ENCODE data around the gene UBE2D2. TPM values are rescaled to one million over a fixed set of nuclear protein-coding genes. Genes with fewer than 3 reads are reported as not detected.

UBE2D2 gene
- total RNA-seq, 1 donor from 2014 or later: 114 TPM

DNA sequence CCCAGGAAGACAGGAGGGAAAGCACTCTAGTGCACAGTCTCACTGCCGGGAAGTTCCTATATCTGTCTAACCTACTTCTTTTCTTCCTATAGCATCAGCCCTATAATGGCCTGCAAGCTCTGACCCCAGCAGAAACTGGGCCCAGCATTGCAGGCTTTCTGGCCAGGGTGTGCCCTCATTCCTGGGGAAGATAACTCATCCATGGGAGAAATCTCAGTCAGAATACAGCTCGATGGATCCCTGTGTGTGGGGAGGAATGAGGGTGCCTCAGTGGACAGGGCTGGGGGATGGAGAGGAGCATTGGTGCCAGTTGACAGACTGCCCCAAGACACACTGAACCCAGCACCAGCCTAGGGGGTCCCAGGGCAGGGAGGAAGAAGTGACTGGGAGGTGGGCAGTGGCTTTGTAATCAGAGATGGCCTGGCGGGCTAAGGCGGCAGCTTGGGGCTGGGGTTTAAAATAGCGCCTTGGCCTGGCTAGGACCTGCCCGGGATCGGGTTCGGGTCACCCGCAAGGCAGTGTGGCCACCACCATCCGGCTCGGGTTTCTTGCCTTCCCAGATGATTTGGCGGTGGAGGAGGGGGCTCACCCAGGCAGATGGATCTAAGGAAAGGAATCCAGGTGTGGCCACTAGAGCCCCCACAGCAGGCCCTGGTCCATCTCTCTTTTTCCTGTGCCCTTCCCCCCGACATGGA, 79.4 kb downstream of the UBE2D2 start:
- no peak for ATAC-seq (ENCODE audit: poor library complexity)
- intact Hi-C loops (cut with DNase I): no loop called here
- DNase-seq: no peak

DNA sequence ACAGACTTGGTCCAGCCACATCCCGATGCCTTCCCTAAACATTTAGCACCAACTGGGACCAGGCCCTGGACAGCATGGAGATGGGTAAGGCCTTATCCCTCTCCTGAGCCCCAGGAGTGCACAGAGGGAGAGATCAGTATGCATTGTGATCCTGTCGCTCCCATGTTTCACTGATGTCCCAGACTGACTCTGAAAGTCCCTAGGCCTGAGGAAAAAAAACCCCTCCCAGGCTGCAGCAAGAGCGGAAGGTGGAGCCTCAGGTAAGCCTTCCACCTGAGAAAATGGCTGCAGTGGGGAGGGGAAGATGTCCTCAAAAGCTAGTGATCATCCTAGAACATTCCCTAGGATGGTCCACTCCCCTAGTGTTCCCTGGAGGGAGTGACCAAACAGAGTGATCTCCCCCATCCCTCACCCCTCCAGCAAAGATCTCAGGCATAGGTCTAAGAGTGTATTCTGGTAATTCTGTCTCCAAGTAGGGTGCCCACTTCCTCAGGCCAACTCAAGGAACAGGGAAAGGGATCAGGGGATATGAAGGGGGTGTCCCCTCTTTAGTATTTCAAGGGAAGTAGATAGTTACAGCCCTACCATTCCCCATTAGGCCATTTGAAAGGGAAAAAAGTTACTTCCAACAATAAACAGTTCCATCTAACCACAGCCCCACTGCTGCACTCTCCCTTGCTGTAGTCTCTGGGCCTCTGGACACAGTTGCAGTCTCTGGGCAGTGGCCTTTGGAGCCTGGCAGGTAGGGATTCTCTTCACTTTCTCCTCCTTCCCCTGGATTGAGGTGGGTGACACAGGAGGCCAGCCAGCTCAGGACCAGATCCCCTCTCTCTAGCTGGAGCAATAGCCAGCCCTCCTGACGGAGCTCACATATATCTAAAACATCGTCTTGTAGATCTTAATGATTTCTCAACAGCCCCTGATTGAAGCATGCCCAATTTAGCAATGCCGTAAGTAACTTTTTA, 80.3 kb downstream of the UBE2D2 start:
- ATAC-seq (ENCODE audit: poor library complexity): no peak
- intact Hi-C loops (cut with DNase I): no loop called here
- no peak for DNase-seq

DNA sequence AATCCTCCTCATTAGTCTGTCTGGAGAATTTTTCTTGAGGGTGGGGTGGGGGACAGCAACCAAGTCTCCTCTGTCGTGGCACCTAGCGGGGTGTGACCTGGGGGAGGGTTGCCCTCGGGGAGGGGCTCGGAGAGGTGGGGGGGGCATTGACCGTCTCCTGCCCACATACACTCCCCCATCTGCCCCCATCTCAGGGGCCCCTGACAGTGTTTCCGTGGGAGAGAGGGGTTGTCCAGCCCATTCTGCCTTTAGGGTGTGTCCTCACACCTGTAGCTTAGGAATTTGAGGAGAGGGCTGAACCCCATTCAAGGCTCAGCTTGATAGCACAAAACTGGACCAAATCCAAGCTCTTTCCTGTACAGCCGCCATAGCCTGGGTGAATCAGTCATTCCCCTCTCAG, 81.1 kb downstream of the UBE2D2 start:
- no peak for DNase-seq
- ATAC-seq (ENCODE audit: poor library complexity): no peak
- intact Hi-C loops (cut with DNase I): no loop called here

DNA sequence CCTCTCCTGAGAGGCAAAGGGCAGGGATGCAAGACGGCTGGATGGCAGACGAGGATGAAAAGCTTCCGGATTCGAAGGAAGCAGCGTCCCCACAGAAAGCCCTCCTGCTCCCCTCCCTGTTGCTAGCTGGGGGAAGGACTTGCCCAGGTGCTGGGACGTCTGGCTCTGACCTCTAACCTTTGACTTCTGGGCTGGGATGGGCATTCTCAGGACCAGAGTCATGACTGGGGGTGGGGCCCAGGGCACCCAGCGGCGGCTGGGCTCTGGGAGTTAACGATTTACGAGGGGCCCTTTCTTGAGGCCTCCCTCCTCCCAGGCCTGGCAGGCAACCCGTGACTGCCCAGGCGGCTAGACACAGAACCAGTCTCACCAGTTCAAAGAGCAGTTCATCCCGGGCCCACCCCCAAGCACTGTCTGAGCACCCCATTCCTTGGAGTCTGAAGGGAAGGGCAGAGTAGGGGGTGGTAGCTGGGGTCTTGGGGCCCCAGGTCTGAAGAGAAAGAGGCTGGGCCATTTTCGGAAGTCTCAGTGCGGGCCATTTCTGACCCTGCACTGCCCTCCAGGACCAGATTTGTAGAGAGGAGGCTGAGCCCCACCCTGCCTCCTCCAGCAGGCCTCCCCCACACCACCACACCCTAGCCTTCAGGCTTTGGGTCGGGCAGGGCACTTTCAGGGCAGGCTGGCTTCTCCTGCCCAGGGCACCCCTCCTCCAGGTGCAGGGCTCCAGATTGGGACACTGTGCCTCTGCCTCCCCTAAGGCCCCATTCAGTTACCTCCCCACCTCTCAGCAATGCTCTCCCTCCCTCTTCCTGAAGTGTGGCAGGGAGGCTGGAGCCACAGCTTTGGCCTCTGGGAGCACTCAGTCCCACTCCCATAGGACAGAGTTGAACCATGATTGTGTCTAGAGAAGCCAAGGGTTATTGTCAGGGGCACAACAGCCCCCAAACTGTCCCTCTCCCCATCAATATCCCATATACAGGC, 82.0 kb downstream of the UBE2D2 start:
- no peak for ATAC-seq (ENCODE audit: poor library complexity)
- intact Hi-C loops (cut with DNase I): no loop called here
- DNase-seq: no peak

DNA sequence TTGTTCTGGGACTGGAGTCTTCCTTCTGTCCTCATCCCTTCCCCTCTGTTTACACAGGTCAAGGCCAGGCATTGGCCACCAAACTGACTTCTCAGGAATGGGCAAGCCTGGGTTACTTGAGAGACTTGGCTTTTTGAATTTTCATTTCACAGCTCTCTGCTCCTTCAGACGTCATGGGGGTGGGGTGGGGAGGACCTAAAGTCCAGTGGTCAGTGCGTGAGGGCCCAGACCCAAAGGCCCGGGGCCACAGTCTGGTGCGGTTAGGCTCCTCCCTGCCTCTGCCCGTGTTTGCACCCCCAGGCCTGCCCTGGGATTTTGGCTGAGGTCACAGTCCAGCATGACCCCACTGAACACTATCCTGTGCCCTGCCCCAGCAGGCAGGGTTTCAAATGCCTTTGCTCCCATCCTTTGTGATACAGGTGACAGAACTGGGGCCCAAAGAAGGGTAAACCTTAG, 82.9 kb downstream of the UBE2D2 start:
- DNase-seq (no peak), ATAC-seq (ENCODE audit: poor library complexity) (no peak)
- intact Hi-C loops (cut with DNase I): no loop called here

DNA sequence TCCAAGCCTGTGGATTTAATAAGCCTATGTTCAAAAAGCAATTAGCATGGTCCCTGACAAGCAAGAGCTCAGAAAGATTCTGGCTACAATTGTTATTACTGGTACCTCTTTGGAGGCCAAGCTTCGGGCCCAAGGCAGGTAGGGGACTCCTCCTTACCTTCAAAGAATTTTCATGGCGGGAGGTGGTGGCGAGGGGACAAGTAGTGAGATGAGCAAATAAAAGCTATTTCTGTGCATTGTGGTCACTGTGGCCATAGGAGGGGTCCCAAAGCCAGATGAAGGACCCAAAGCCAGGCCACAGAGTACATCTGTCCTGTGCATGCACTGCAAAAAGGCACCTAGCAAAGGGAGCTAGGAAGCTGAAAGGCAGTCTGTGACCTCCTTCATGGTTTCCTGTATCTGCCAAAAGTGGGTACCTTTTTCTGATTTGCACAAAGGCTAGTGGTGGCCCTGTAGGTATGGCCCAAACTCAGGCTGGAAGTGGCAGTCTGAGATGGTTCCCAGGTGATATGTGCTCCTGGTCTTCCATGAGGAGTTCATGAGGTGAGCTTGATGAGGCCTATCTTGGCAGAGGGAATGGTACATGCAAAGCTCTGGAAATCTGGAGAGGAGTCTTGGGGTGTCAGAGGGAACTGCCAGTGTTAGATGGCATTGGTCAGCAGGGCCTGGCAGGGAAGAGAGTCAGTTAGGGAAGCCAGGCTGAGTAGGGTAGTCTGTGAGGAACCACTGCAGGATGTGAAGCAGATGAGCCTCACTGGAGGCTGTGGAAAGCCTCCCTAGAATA, 83.7 kb downstream of the UBE2D2 start:
- intact Hi-C loops (cut with DNase I): loop anchor here (5.0 kb wide), 1 partner anchor 37 kb away; no protein-coding TSS in a partner anchor
- ATAC-seq (ENCODE audit: poor library complexity) (no peak), DNase-seq (no peak)

DNA sequence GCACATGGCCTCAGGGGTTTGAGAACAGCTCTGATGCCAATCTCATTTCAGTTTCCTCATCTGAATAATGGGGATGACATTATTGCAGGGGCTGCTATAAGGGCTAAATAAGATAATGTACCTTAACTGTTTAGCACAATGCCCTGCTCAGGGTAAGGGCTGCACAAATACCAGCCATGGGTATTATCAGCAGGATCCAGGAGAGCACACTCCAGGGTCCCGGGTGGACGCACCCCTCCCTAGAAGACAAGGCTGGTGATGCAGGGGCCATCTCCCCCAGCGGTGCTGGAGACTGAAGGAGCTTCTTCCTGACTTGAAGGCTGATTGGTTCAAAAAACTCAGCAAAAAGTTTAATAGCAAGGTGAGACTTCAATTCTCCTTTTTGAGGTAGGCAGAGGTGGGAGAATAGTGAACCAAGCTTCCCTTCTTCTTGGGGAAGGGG, 84.3 kb downstream of the UBE2D2 start:
- DNase-seq: no peak
- intact Hi-C loops (cut with DNase I): loop anchor here (5.0 kb wide), 1 partner anchor 37 kb away; no protein-coding TSS in a partner anchor
- ATAC-seq (ENCODE audit: poor library complexity): no peak

DNA sequence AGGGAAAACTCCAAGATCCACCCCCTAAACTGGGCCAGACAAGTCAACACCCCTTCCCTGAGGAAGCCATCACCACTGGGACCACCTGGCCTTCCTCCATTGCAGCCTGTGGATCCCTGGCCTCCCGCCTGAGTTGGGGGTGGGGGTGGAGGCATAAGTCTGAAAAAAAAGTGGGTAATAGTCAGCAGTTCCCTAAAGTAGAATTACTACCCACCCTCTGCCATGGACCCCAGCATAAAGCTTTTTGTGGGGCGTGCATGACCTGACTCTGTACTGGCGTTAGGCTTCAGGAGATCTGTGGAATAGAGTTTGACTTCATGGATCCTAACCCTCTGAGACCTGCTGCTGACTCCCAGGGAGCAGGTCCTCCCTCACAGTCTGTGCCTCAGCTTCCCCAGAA, 85.0 kb downstream of the UBE2D2 start:
- DNase-seq: no peak
- no peak for ATAC-seq (ENCODE audit: poor library complexity)
- intact Hi-C loops (cut with DNase I): loop anchor here (5.0 kb wide), 1 partner anchor 36 kb away; no protein-coding TSS in a partner anchor

DNA sequence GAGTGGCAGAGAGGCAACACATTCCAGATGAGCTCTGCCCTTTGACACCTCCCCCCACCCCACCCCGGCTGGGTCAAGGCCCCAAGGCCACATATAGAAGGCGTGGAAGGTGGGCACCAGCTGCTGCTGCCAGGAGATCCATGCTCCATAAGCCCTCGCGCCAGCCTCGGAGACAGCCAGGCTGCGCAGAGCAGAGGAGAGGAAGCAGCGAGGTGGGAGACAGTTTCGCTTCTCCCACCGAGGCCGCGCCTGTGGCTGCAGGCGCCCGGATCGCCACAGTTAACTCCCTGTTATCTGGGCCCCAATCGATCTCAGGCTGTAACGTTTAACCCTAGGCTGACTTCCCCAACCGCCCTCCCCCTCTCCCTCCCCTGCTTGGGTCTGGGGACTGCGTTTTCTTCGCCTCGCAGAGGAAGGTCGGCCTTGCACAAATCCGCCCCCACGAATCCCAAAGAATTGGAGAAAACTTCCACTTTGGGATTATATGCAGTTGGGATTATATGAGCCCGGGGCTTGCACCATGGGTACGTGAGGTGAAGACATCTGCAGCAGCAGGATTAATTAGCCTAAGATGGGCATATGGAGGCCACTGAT, 85.9 kb downstream of the UBE2D2 start:
- ATAC-seq (ENCODE audit: poor library complexity): no peak
- DNase-seq: no peak
- intact Hi-C loops (cut with DNase I): loop anchor here (5.0 kb wide), 1 partner anchor 35 kb away; no protein-coding TSS in a partner anchor

DNA sequence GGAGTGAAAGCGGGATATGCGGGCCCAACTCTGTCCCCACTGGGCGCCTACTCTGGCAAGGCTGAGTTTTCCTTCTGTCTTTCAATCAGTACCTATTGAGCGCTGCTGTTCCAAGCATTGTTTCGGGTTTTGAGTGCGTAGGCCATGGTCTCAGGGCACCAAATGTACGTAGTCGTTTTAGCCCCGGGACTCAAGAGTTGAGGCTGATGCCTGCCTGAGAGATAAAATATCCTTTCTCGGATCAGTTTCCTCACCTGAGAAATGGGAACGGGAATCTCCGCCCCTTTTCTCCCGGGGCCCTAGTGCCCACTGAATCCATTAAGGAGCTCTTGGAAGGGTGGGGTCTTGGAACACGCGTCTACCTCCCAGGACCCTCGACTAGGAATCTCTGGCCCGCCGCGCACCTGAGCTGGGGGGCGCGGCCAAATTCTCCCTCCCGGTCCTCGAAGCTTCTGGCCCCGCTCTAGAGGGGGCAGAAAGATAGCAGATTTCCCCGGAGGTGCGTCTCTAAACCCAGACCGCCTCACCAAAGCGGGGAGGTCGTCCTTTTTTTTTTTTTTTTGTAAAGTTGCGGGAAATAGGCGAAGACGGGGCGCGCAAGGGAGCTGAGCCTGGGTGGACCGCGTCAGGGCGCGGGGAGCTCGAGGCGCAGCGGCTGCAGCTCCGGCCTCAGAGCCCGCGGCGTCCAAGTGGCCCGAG, 86.5 kb downstream of the UBE2D2 start:
- no peak for DNase-seq
- no peak for ATAC-seq (ENCODE audit: poor library complexity)
- intact Hi-C loops (cut with DNase I): loop anchor here (5.0 kb wide), 1 partner anchor 35 kb away; no protein-coding TSS in a partner anchor

DNA sequence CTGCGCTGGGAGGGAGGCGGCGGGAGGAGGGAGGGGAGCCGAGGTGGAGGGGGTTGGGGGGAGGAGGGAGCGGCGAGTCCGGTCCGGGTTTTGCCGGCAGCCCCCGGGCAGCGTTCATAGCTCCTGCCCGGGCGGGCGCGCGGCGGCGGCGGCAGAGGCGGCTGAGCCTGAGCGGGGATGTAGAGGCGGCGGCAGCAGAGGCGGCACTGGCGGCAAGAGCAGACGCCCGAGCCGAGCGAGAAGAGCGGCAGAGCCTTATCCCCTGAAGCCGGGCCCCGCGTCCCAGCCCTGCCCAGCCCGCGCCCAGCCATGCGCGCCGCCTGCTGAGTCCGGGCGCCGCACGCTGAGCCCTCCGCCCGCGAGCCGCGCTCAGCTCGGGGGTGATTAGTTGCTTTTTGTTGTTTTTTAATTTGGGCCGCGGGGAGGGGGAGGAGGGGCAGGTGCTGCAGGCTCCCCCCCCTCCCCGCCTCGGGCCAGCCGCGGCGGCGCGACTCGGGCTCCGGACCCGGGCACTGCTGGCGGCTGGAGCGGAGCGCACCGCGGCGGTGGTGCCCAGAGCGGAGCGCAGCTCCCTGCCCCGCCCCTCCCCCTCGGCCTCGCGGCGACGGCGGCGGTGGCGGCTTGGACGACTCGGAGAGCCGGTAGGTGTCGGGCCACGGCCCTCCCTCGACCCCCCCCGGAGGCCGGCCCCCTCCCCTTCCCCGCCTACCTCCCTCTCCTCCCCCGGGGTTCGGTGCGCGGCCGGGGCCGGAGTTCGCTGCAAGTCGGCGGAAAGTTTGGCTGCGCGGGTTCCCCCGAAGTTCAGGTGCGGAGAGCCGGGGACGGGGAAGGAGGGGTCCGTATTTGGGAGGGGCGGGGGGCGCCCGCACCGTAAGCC, 87.3 kb downstream of the UBE2D2 start, which contains the start of gene CXXC5:
TSS of gene CXXC5 (plus strand) at position 145 of the 877 bp plus-strand sequence. CDS start 32,175 bp downstream, outside the sequence.
- DNase-seq (peak; percentile 91), ATAC-seq (ENCODE audit: poor library complexity) (peak; percentile 77)
- intact Hi-C loops (cut with DNase I): loop anchor here (5.0 kb wide), 1 partner anchor 34 kb away; no protein-coding TSS in a partner anchor

DNA sequence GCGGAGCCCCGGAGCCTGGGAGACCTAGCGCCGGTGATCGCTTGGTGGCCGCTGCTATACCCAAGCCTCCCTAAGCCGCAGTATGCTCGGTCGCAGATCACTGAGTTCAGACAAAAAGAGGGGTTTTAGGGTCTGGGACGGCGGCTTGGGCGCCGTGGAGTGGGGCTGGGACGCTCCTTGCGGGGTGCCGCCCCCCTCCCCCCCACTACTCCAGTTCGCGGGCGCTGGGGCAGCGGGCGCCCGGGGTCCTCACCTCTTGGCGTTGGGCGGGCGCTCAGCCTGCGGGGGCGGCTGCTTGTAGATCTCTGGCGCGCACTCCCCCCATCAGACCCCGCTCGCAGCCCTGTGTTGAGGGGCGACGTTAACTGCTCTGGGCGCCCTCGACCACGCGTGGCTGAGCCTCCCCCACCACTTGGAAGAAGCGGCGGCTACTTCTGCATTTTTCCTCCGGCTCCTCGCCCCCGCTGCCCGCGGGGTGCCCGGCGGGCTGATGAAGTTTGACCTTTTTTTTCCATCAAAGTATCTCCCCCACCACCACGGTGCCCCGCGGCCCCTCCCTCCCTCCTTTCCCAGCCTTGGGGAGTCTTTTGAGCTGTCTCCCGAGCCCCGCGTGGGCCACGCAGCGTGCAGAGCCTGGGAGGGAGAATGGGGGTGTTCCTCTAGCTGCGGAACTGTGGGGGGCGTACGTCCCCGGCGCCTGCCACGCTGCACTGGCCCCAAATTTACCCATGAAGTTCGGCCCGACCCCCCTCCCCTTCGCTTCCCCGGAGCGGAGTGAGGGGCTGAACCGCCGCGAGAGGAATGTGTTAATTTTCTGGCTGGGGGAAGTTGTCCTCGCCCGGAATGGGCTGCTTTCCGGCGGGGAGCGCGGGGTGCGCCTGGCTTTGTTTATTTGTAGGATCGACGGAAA, 88.2 kb downstream of the UBE2D2 start:
- ATAC-seq (ENCODE audit: poor library complexity) (peak; percentile 1), DNase-seq (no peak)
- intact Hi-C loops (cut with DNase I): loop anchor here (5.0 kb wide), 1 partner anchor 33 kb away; no protein-coding TSS in a partner anchor

DNA sequence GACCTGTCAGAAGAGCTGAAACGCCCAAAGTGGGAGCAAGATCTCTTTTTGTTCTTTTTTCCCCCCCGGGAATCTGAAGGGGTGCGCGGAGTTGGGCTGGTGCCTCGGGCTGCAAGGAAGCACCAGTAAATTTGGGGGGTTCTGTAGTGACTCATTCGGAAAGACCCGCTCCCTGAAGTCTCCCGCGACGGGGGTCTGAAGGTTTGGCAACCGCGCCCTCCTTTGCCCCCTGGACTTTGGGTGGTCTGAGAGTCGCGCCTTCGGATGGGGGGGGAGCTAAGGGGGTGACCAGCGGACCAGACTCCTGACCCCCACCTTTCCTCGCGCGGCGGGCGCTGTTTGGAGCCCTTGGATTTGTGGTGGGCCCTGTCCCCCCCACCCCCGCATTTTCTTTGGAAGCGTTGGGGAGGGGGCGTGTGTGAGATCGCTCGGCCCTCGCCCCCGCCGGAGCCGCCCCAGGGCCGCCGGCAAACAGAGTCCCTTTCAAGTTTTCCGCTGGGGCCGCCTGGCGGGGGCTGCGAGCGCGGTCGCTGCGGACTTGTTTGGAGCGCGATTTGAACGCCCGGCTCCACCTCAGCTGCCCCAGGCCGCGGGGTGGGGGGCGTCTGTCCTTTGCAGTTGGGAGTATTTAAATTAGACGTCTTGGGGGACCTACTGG, 89.0 kb downstream of the UBE2D2 start:
- ATAC-seq (ENCODE audit: poor library complexity): no peak
- intact Hi-C loops (cut with DNase I): no loop called here
- DNase-seq: peak; percentile 67

DNA sequence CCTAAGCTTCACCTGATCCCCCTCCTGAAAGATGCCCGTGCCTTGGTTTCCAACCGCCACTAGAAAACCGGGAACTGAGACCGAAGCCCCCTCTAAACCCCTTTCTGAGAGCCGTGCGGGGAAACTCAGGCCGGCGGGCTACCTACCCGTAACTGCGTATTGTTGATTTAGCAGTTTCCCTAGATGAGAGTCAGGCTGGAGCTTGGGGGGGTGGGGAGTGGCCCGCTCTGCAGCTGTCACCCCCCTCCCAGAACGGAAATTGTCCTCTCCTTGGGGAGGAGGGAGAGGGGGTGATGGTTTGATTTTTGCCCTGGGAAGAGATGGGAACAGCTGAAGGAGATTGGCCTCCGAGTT, 89.5 kb downstream of the UBE2D2 start:
- intact Hi-C loops (cut with DNase I): no loop called here
- ATAC-seq (ENCODE audit: poor library complexity) (no peak), DNase-seq (no peak)

Data from Right ventricle myocardium superior (tissue), 1 donor.